H9 (cell line): ENCODE measurements around the gene GSTA4. TPM values are rescaled to one million over a fixed set of nuclear protein-coding genes. Genes with fewer than 3 reads are reported as not detected.

Source experiments
- DNase-seq: peaks from one replicate; pipeline ENCODE4 v3.0.0-alpha.2; 2017
- H2AFZ ChIP-seq: one replicate; pipeline ENCODE4 v1.6.1; 2013; ENCODE audit warnings: mild to moderate bottlenecking, low read length, control low read depth, moderate library complexity
- H2AK5ac ChIP-seq: 2 replicates; pipeline ENCODE4 v1.6.1; 2013; ENCODE audit warnings: low read length, control low read depth, mixed read lengths; ENCODE audit not compliant: insufficient read length
- H2BK120ac ChIP-seq: one replicate; pipeline ENCODE4 v1.6.1; 2013; ENCODE audit warnings: low read depth, mild to moderate bottlenecking, low read length, control low read depth, inconsistent platforms; ENCODE audit not compliant: poor library complexity, severe bottlenecking
- H2BK12ac ChIP-seq: 2 replicates; pipeline ENCODE4 v1.6.1; 2013; ENCODE audit warnings: low read length, control low read depth, mixed read lengths, low read depth; ENCODE audit not compliant: insufficient read length
- H2BK15ac ChIP-seq: 2 replicates; pipeline ENCODE4 v1.6.1; 2013; ENCODE audit warnings: low read depth, low read length, control low read depth
- H2BK20ac ChIP-seq: one replicate; pipeline ENCODE4 v1.6.1; 2013; ENCODE audit warnings: low read depth, mild to moderate bottlenecking, low read length, control low read depth, inconsistent platforms; ENCODE audit not compliant: poor library complexity, severe bottlenecking
- H2BK5ac ChIP-seq: 2 replicates; pipeline ENCODE4 v1.6.1; 2013; ENCODE audit warnings: low read length, control low read depth, mixed read lengths; ENCODE audit not compliant: insufficient read length
- H3K14ac ChIP-seq: 2 replicates; pipeline ENCODE4 v1.6.1; 2013; ENCODE audit warnings: low read length, control low read depth; ENCODE audit not compliant: insufficient read depth
- H3K18ac ChIP-seq: 2 replicates; pipeline ENCODE4 v1.6.1; 2013; ENCODE audit warnings: low read depth, mild to moderate bottlenecking, mixed read lengths, low read length, control low read depth; ENCODE audit not compliant: insufficient read length
- H3K23ac ChIP-seq: 2 replicates; pipeline ENCODE4 v1.6.1; 2013; ENCODE audit warnings: low read length, control low read depth, mixed read lengths, low read depth; ENCODE audit not compliant: insufficient read length
- H3K23me2 ChIP-seq: 2 replicates; pipeline ENCODE4 v1.6.1; 2013; ENCODE audit warnings: low read depth, mild to moderate bottlenecking, mixed read lengths, low read length, control low read depth; ENCODE audit not compliant: insufficient read length, poor library complexity, severe bottlenecking
- H3K27ac ChIP-seq: 2 replicates; pipeline ENCODE4 v1.5.1; 2013; ENCODE audit warnings: low read length, control low read depth, mixed read lengths, low read depth; ENCODE audit not compliant: insufficient read length
- H3K27me3 ChIP-seq: 2 replicates; pipeline ENCODE4 v1.6.1; 2013; ENCODE audit warnings: low read length, control low read depth, inconsistent platforms; ENCODE audit not compliant: insufficient read depth
- H3K4ac ChIP-seq: 2 replicates; pipeline ENCODE4 v1.6.1; 2013; ENCODE audit warnings: low read depth, mild to moderate bottlenecking, control low read depth, inconsistent platforms, low read length, moderate library complexity
- H3K4me1 ChIP-seq: 2 replicates; pipeline ENCODE4 v1.6.1; 2013; ENCODE audit warnings: low read length, control low read depth, inconsistent platforms; ENCODE audit not compliant: insufficient read depth
- H3K4me2 ChIP-seq: 2 replicates; pipeline ENCODE4 v1.6.1; 2013; ENCODE audit warnings: low read length, control low read depth, mixed read lengths; ENCODE audit not compliant: insufficient read length, insufficient read depth
- H3K56ac ChIP-seq: 2 replicates; pipeline ENCODE4 v1.6.1; 2013; ENCODE audit warnings: low read depth, mild to moderate bottlenecking, mixed read lengths, low read length, control low read depth; ENCODE audit not compliant: insufficient read length
- H3K79me1 ChIP-seq: 2 replicates; pipeline ENCODE4 v1.6.1; 2013; ENCODE audit warnings: low read depth, mild to moderate bottlenecking, moderate library complexity, low read length, control low read depth, inconsistent platforms; ENCODE audit not compliant: insufficient read depth, poor library complexity, severe bottlenecking
- H3K79me2 ChIP-seq: 2 replicates; pipeline ENCODE4 v1.6.1; 2013; ENCODE audit warnings: low read length, control low read depth, inconsistent platforms; ENCODE audit not compliant: insufficient read depth
- H3K9ac ChIP-seq: 2 replicates; pipeline ENCODE4 v1.6.1; 2013; ENCODE audit warnings: low read length, control low read depth, mixed read lengths; ENCODE audit not compliant: insufficient read length; ENCODE audit errors: extremely low read depth
- H3K9me3 ChIP-seq: one replicate; pipeline ENCODE4 v1.6.1; 2013; ENCODE audit warnings: low read depth, low read length, inconsistent platforms; ENCODE audit not compliant: control insufficient read depth
- H3T11ph ChIP-seq: one replicate; pipeline ENCODE4 v1.6.1; 2013; ENCODE audit warnings: mild to moderate bottlenecking, low read length, control low read depth, inconsistent platforms
- H4K20me1 ChIP-seq: one replicate; pipeline ENCODE4 v1.6.1; 2013; ENCODE audit not compliant: control insufficient read depth, insufficient read length, insufficient read depth
- H4K5ac ChIP-seq: 2 replicates; pipeline ENCODE4 v1.6.1; 2013; ENCODE audit warnings: low read depth, mild to moderate bottlenecking, mixed read lengths, low read length, control low read depth; ENCODE audit not compliant: insufficient read length
- H4K8ac ChIP-seq: replicated peaks from 2 replicates; pipeline ENCODE4 v1.6.1; 2013; ENCODE audit warnings: low read length, control low read depth, mixed read lengths, low read depth; ENCODE audit not compliant: insufficient read length
- H4K91ac ChIP-seq: 2 replicates; pipeline ENCODE4 v1.6.1; 2013; ENCODE audit warnings: low read depth, mild to moderate bottlenecking, moderate library complexity, mixed read lengths, low read length, control low read depth; ENCODE audit not compliant: insufficient read length
- H3K27ac Mint-ChIP-seq, 3 experiments: 2 replicates in 2 of 3; 3 replicates in 1 of 3; pipeline ENCODE4 v1.8.0; 2020 to 2021; ENCODE audit warnings: mixed read lengths in 3 of 3, mild to moderate bottlenecking in 1 of 3, moderate library complexity in 1 of 3
- H3K27me3 Mint-ChIP-seq: 2 replicates; pipeline ENCODE4 v1.8.0; 2021; ENCODE audit warnings: low read depth, mild to moderate bottlenecking, moderate library complexity, mixed read lengths
- H3K36me3 Mint-ChIP-seq, 3 experiments: 2 replicates in 2 of 3; 3 replicates in 1 of 3; pipeline ENCODE4 v1.8.0; 2020 to 2021; ENCODE audit warnings: low read depth in 3 of 3, mixed read lengths in 3 of 3; ENCODE audit not compliant: insufficient read depth in 1 of 3
- H3K4me1 Mint-ChIP-seq, 2 experiments: 2 replicates each; pipeline ENCODE4 v1.8.0; 2020; ENCODE audit warnings: mixed read lengths in 2 of 2
- H3K4me3 Mint-ChIP-seq, 2 experiments: 2 replicates in 1 of 2; 3 replicates in 1 of 2; pipeline ENCODE4 v1.8.0; 2020 to 2021; ENCODE audit warnings: mild to moderate bottlenecking in 2 of 2, mixed read lengths in 2 of 2, moderate library complexity in 1 of 2
- H3K9me3 Mint-ChIP-seq, 2 experiments: 2 replicates in 1 of 2; 3 replicates in 1 of 2; pipeline ENCODE4 v1.8.0; 2020; ENCODE audit warnings: mild to moderate bottlenecking in 2 of 2, mixed read lengths in 2 of 2, moderate library complexity in 1 of 2
- CTCF ChIP-seq: fragments of 200-600 bp; sonication (generic); conservative IDR thresholded peaks from 3 replicates; pipeline ENCODE4 v1.8.0; 2021; ENCODE audit warnings: antibody characterized with exemption, mild to moderate bottlenecking
- WGBS: extraction: QIAGEN DNeasy Blood & Tissue Kit; methylation state at CpG from one replicate; pipeline ENCODE4 v1.1.7; 2013; ENCODE audit warnings: missing lambda C conversion rate, low lambda C conversion rate, mixed read lengths; ENCODE audit not compliant: insufficient read length; ENCODE audit errors: extremely low coverage; 5-methylcytosine and 5-hydroxymethylcytosine counted together
- total RNA-seq: library from RNA; stranded (reverse); gene quantifications from 2 replicates; pipeline ENCODE4 v1.2.1, GENCODE V29; 2021

Gene GSTA4
- total RNA-seq, 1 experiment from 2014 or later = 32.1 TPM

GRCh38 chr6:52942221-52942620, 52.9 kb downstream of the GSTA4 start:
- Histone ChIP-seq H2BK120ac (no peak overlapping the region), H3K27ac (no peak overlapping the region), H4K91ac (no peak overlapping the region), H3K79me2 (no peaks in the 10 kb centered on the region), H3K9ac (no peak overlapping the region), H3K4me1 (no peaks in the 10 kb centered on the region), H3K18ac (no peak overlapping the region), H3K4me2 (no peak overlapping the region), H2AK5ac (no peak overlapping the region), H3K56ac (no peak overlapping the region), H3K4ac (no peak overlapping the region), H3K27me3 (no peaks in the 10 kb centered on the region), H3K9me3 (no peaks in the 10 kb centered on the region), H3T11ph (no peak overlapping the region), H2BK15ac (no peak overlapping the region), H3K79me1 (no peaks in the 10 kb centered on the region), H4K8ac (no peak overlapping the region), H2BK5ac (no peak overlapping the region), H3K14ac (no peak overlapping the region), H4K5ac (no peak overlapping the region), H2AFZ (no peak overlapping the region), H4K20me1 (no peaks in the 10 kb centered on the region), H3K23ac (no peak overlapping the region), H2BK12ac (no peak overlapping the region), H3K23me2 (no peaks in the 10 kb centered on the region), H2BK20ac (no peak overlapping the region)
- H3K27ac Mint-ChIP-seq = no peak overlapping the region; a peak in 2 of 7 replicates
- H3K4me1 Mint-ChIP-seq = peaks cover 27 to 28% of the 10 kb centered on the region in 2 experiments
- no peaks in the 10 kb centered on the region for H3K9me3 Mint-ChIP-seq
- no peak overlapping the region for H3K4me3 Mint-ChIP-seq
- no peak for DNase-seq
- peaks cover 1% of the 10 kb centered on the region; the same call in 1 of the 2 replicates for H3K27me3 Mint-ChIP-seq
- TF ChIP-seq CTCF = no peak
- H3K36me3 Mint-ChIP-seq = no peaks in the 10 kb centered on the region
- WGBS = no CpG with 5 or more reads among the region's 4 CpGs
